Left lung (tissue), 10 donors: Measurements from ENCODE around the gene PARVG. TPM values are rescaled to one million over a fixed set of nuclear protein-coding genes. Genes with fewer than 3 reads are reported as not detected.

Experiments used
- ATAC-seq: fragments of 200-7000 bp; cut with Tn5 transposase; one replicate; pipeline ENCODE4 v1.9.1; 2020; ENCODE audit warnings: moderate library complexity
- DNase-seq, 4 donors: peaks; one replicate each; pipeline ENCODE4 v3.0.0-alpha.2; 2013 to 2020
- H3K27ac ChIP-seq, 2 donors: fragments of 200-600 bp; sonication (generic) in 1 of 2; one replicate each; pipeline versions ENCODE4 v1.5.0 to v1.8.0; 2020 to 2021
- H3K27me3 ChIP-seq, 2 donors: fragments of 200-600 bp; sonication (generic) in 1 of 2; one replicate each; pipeline versions ENCODE4 v1.5.0 to v1.8.0; 2020 to 2021
- H3K36me3 ChIP-seq, 2 donors: fragments of 200-600 bp; sonication (generic) in 1 of 2; one replicate each; pipeline versions ENCODE4 v1.5.0 to v1.8.0; 2020 to 2021
- H3K4me1 ChIP-seq, 2 donors: fragments of 200-600 bp; one replicate each; pipeline ENCODE4 v1.8.0; 2021
- H3K4me3 ChIP-seq, 2 donors: fragments of 200-600 bp; sonication (generic) in 1 of 2; one replicate each; pipeline versions ENCODE4 v1.5.0 to v1.8.0; 2020 to 2021; ENCODE audit warnings: mild to moderate bottlenecking in 1 of 2
- H3K9me3 ChIP-seq, 2 donors: fragments of 200-600 bp; sonication (generic) in 1 of 2; one replicate each; pipeline versions ENCODE4 v1.5.0 to v1.8.0; 2020 to 2021
- CTCF ChIP-seq, 2 donors: fragments of 200-600 bp; sonication (generic) in 1 of 2; IDR thresholded peaks; one replicate each; pipeline versions ENCODE4 v1.5.0 to v1.8.0; 2021; ENCODE audit warnings: antibody characterized with exemption in 2 of 2
- intact Hi-C, 2 donors: fragments of 100-400 bp; cut with DNase I; formaldehyde crosslinking; loops; one replicate each; pipeline versions ENCODE4 v1.11.2 to v1.14.2; 2022
- polyA plus RNA-seq, 6 donors: library from polyadenylated mRNA; unstranded; fragments of 120-200 nt; gene quantifications; one replicate each; pipeline ENCODE4 v1.2.1, GENCODE V29; 2013; ENCODE audit not compliant: insufficient read length in 6 of 6
- total RNA-seq, 2 donors: library from RNA; stranded (reverse); fragmentation: NEBNext Ultra II Directional; extraction: Animal tissue kit (Norgen Biotek cat#: 25700); gene quantifications; one replicate each; pipeline ENCODE4 v1.2.1, GENCODE V29; 2021
- donor health status: DM: no; HTN: yes; CAD: no.
- donor health status: DM: no; HTN: no; CAD: no.

The PARVG gene
- total and polyA plus RNA-seq, 8 donors: 3.0 to 57.9 (median 3.5) TPM

- peaks cover 0 to 4% of the 10 kb centered on the region in 2 donors for H3K27me3 ChIP-seq
- no peak for ATAC-seq
- peaks cover 0 to 8% of the 10 kb centered on the region in 2 donors for H3K9me3 ChIP-seq
- intact Hi-C loops: no loop called here
- H3K4me3 ChIP-seq: no peak overlapping the region
- TF ChIP-seq CTCF (IDR thresholded peaks at IDR 0.05): no peak
- no peaks in the 10 kb centered on the region for H3K36me3 ChIP-seq
- no peaks in the 10 kb centered on the region for H3K4me1 ChIP-seq
- H3K27ac ChIP-seq: no peak overlapping the region
- no peak for DNase-seq
Measured at GRCh38 chr22:44215287-44215686, 34.6 kb downstream of the PARVG start.

GRCh38 chr22:44217346-44217745, 36.6 kb downstream of the PARVG start:
- ATAC-seq: no peak
- intact Hi-C loops: no loop called here
- H3K27ac ChIP-seq: no peak overlapping the region

GRCh38 chr22:44218071-44218470, 37.3 kb downstream of the PARVG start:
- intact Hi-C loops: no loop called here

More at GRCh38 chr22:44217346-44217745, 36.6 kb downstream of the PARVG start:
- DNase-seq: no peak
- Histone ChIP-seq H3K27me3 (peaks cover 0 to 18% of the 10 kb centered on the region in 2 donors), H3K9me3 (peaks cover 0 to 8% of the 10 kb centered on the region in 2 donors), H3K36me3 (no peaks in the 10 kb centered on the region), H3K4me3 (no peak overlapping the region), H3K4me1 (no peaks in the 10 kb centered on the region)
- no peak for TF ChIP-seq CTCF (IDR thresholded peaks at IDR 0.05)

GRCh38 chr22:44219101-44219870, 38.6 kb downstream of the PARVG start:
- TF ChIP-seq CTCF (IDR thresholded peaks at IDR 0.05): no peak
- H3K4me3 ChIP-seq: no peak overlapping the region
- DNase-seq (no peak), ATAC-seq (no peak)
- H3K4me1 ChIP-seq: no peaks in the 10 kb centered on the region
- H3K27ac ChIP-seq: no peak overlapping the region
- H3K27me3 ChIP-seq: peaks cover 0 to 21% of the 10 kb centered on the region in 2 donors
- peaks cover 0 to 8% of the 10 kb centered on the region in 2 donors for H3K9me3 ChIP-seq
- H3K36me3 ChIP-seq: no peaks in the 10 kb centered on the region
- intact Hi-C loops: no loop called here

More at GRCh38 chr22:44218071-44218470, 37.3 kb downstream of the PARVG start:
- no peak for DNase-seq
- Histone ChIP-seq H3K9me3 (peaks cover 0 to 8% of the 10 kb centered on the region in 2 donors), H3K4me3 (no peak overlapping the region), H3K27me3 (peaks cover 0 to 18% of the 10 kb centered on the region in 2 donors), H3K36me3 (no peaks in the 10 kb centered on the region), H3K27ac (no peak overlapping the region), H3K4me1 (no peaks in the 10 kb centered on the region)
- ATAC-seq: no peak
- no peak for TF ChIP-seq CTCF (IDR thresholded peaks at IDR 0.05)

GRCh38 chr22:44220727-44221680, 40.3 kb downstream of the PARVG start:
- H3K27ac ChIP-seq: no peak overlapping the region
- no peak for TF ChIP-seq CTCF (IDR thresholded peaks at IDR 0.05)
- H3K4me1 ChIP-seq: no peaks in the 10 kb centered on the region
- intact Hi-C loops: no loop called here
- H3K9me3 ChIP-seq: no peaks in the 10 kb centered on the region
- H3K4me3 ChIP-seq: no peak overlapping the region
- H3K27me3 ChIP-seq: peaks cover 0 to 33% of the 10 kb centered on the region in 2 donors
- ATAC-seq (no peak), DNase-seq (no peak)
- no peaks in the 10 kb centered on the region for H3K36me3 ChIP-seq
